Neural cell (in vitro differentiated cells): ENCODE measurements around the gene PRKAR1B.

ENCODE experiments used
- CTCF ChIP-seq: fragments of 450-650 bp; IDR thresholded peaks from 2 replicates; pipeline ENCODE4 v1.5.1; 2014; ENCODE audit warnings: antibody characterized with exemption, mild to moderate bottlenecking, moderate library complexity; ENCODE audit not compliant: poor library complexity, severe bottlenecking
- EP300 ChIP-seq: fragments of 450-650 bp; conservative IDR thresholded peaks from 2 replicates; pipeline ENCODE4 v1.6.1; 2014; ENCODE audit warnings: antibody characterized with exemption, mild to moderate bottlenecking, moderate library complexity; ENCODE audit not compliant: poor library complexity, severe bottlenecking
- EZH2 ChIP-seq: fragments of 200-600, 300-800 bp; shearing (Covaris generic), sonication (generic); IDR thresholded peaks from 2 replicates; pipeline ENCODE4 v1.6.1; 2014; ENCODE audit warnings: antibody characterized with exemption, low read length, borderline replicate concordance, mild to moderate bottlenecking; ENCODE audit not compliant: insufficient read depth, poor library complexity, severe bottlenecking
- MXI1 ChIP-seq: fragments of 450-650 bp; conservative IDR thresholded peaks from 2 replicates; pipeline ENCODE4 v1.6.1; 2014; ENCODE audit warnings: antibody characterized with exemption, mild to moderate bottlenecking; ENCODE audit not compliant: poor library complexity, severe bottlenecking
- POLR2AphosphoS5 ChIP-seq: IDR thresholded peaks from 2 replicates; pipeline ENCODE4 v1.6.1; 2012
- RAD21 ChIP-seq: fragments of 450-650 bp; conservative IDR thresholded peaks from 2 replicates; pipeline ENCODE4 v1.6.1; 2014; ENCODE audit warnings: antibody characterized with exemption, mild to moderate bottlenecking, moderate library complexity
- TAF1 ChIP-seq: IDR thresholded peaks from 2 replicates; pipeline ENCODE4 v1.6.1; 2012; ENCODE audit warnings: low read depth
- TF ChIP-seq, protein P1 (sequence below): IDR thresholded peaks from 2 replicates; pipeline ENCODE4 v1.6.1; 2012; ENCODE audit warnings: borderline replicate concordance

DNA sequence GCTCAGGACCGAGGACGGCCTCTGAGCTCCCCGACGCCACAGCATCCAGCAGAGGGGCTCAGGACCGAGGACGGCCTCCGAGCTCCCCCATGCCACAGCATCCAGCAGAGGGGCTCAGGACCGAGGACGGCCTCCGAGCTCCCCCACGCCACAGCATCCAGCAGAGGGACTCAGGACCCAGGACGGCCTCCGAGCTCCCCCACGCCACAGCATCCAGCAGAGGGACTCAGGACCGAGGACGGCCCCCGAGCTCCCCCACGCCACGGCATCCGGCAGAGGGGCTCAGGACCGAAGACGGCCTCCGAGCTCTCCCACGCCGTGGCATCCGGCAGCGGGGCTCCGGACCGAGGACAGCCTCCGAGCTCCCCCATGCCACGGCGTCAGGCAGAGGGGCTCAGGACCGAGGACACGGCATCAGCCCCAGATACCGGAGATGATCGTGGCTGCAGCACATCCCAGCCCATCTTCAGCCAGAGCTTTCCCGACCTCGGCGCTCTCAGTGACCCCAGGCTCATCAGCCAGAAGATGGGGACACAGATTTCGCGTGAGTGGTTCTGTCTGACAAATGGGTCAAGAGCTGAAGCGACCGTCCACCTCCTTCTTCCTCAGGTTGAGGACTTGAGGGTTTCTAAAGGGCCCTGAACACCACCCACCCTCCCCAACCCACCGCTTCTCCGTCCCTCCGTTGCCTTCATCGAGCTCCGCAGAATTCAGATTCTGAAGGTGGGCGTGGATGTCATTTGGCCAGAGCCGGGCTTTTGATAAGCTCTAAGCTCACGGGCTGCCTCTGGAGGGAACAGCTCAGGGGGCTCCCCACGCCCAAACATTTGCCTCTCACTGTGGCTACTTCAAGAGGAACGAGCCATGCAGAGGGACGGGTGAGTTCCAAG lies 56.3 kb downstream of the PRKAR1B start:
- TF ChIP-seq CTCF (no peak), EP300 (no peak), RAD21 (no peak), TAF1 (no peak), POLR2AphosphoS5 (no peak), MXI1 (no peak), EZH2 (no peak)
- TF ChIP-seq, protein P1, sequence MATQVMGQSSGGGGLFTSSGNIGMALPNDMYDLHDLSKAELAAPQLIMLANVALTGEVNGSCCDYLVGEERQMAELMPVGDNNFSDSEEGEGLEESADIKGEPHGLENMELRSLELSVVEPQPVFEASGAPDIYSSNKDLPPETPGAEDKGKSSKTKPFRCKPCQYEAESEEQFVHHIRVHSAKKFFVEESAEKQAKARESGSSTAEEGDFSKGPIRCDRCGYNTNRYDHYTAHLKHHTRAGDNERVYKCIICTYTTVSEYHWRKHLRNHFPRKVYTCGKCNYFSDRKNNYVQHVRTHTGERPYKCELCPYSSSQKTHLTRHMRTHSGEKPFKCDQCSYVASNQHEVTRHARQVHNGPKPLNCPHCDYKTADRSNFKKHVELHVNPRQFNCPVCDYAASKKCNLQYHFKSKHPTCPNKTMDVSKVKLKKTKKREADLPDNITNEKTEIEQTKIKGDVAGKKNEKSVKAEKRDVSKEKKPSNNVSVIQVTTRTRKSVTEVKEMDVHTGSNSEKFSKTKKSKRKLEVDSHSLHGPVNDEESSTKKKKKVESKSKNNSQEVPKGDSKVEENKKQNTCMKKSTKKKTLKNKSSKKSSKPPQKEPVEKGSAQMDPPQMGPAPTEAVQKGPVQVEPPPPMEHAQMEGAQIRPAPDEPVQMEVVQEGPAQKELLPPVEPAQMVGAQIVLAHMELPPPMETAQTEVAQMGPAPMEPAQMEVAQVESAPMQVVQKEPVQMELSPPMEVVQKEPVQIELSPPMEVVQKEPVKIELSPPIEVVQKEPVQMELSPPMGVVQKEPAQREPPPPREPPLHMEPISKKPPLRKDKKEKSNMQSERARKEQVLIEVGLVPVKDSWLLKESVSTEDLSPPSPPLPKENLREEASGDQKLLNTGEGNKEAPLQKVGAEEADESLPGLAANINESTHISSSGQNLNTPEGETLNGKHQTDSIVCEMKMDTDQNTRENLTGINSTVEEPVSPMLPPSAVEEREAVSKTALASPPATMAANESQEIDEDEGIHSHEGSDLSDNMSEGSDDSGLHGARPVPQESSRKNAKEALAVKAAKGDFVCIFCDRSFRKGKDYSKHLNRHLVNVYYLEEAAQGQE = no peak
